ENCODE results near the gene KCNJ9.
A peak's percentile ranks its signal among the peaks of the same experiment; 100 is the strongest.

Gene KCNJ9

DNA sequence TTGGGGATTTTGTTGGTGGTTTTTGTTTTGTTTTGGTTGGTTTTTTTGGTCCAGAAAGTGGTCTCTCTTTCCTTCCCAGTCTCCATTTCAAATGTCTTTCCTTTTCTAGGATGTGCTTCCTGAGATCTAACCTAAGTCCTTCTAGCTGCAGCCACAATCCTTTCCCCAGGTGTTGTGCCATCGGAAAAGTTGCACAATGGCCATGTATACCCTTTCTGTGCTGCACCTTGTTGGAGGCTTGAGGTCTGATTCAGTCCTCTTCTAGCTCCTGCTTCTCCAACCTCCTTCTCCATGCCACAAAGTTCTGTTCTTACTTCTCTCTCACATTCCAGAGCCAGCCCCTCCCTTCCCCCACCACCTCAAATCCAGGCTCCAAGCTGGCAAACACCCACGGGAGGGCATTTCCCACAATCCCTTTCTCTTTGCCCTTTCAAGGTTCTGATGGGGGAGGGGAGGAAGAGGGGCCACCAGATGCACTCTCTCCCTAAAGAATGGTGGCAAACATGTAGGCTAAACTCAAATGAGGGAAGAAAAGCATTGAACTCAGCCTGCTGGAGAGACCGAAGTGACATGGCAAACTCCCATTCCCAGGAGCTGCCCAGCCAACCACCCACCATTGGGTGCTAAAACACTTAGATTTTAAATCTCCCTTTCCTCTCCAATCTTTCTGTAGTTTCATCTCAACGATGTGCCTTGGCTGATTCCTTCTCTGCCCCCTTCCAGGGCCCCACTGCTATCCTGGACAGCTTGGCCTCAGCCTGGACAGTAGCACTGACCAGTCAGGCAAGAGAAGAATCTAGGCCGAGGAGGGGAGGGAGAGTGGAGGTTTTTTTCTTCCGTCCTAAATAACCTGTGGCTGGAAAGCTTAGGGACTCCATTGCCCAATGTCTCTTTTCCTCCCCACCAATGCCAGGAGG, 14.3 kb upstream of the KCNJ9 start:
- no peak for DNase-seq (ENCODE audit: low read depth, low spot score)

DNA sequence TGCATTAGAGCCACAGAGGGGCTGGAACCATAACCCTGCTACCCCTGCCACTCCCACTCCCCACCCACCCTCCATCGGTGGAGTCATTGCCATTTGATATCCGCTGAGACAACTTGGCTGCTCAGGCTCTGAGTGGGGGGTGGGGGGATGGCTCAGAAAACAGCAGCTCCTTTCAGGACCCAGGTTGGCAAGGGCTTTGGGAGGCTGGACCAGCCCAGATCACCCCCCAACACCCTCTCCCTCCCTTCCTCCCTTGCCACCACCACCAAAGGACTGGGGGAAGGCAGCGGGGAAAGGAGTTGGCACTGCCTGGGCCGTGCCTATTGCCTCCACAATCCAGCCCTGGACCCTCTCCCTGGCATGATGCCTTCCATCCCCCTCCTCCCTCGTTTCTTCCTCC, 13.1 kb upstream of the KCNJ9 start:
- no peak for DNase-seq (ENCODE audit: low read depth, low spot score)

DNA sequence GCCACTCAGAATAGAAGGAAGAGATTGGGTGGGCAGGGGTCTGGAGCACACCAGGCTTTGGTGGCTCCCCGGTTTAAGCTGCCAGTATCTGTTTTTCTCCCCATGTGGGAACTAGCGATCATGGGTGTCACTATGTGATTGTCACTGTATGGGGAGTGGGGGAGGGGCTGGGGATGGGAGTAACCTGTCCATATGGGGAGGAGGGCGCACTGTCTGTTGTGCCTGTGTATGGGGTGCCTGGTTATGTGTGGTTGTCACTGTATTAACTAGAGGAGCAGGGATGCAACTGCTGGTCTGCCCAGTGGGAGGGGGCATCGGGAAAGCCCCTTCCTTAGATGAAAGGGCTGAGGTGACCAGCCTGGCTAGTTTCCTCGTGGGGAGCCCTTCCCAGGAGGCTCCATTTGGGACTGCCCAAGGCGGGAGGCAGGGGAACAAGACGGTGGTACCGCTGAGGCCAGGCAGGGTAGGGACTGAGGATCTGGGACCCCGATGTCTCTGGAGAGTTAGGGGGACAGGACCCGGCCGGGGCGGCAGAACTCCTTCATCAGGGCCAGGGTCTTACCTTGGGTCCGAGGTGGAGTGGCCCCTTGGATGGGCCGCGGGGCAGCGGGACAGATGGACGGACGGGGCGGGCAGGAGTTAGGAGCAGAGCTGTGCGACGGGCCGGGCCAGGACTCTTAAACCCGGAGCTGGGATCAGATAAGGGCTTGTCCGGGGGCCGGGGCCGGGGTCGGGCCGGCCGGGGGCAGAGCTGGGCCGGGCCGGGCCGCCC, 11.7 kb upstream of the KCNJ9 start, which contains the start of gene KCNJ10:
TSS of gene KCNJ10 (minus strand) at position 701 of the 772 bp plus-strand sequence. CDS start 27,628 bp downstream, outside the sequence.
- DNase-seq (ENCODE audit: low read depth, low spot score), result no peak

DNA sequence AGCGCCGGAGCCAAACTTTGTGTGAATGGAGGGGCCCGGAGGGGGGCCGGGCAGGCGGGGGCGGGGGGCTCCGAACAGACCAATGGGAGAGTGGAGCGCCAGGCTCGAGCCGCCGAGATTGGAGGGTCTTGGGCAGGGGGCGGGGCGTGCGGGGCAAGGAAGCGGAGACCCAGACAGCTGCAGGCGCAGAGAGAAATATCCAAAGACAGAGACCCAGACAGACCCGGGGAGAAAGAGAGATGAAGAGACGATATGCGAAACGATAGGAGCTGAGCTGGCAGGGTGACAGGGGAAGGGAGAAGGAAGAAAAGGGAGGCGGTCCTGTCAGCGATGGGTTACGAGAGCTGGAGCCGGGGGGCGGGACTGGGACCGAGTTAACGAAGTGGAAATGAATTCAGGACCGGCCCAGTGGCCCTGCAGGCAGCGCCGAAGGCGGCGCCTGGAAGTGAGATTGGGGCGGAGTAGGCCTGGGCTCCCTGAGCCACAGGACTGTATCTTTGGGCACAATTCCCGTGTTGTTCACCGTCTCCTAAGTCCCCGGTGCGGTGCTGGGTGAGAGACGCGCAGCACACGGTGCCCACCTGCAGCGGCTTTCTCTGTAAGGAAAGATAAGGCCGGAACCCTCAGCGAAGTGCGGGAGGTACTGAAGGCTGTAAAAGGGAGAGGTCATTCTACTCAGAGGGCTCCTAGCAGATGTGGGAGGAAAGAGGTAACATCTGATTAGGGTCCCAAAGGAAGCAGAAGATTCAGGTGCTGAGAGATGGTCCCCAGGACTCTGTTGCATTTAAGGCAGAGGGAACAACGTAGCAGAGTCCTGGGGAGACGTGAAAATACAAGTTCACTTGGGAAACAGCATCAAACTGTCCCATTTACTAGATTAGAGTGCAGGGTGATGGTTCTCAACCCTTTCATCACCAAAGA, 10.8 kb upstream of the KCNJ9 start:
- DNase-seq (ENCODE audit: low read depth, low spot score), result peak; percentile 20

DNA sequence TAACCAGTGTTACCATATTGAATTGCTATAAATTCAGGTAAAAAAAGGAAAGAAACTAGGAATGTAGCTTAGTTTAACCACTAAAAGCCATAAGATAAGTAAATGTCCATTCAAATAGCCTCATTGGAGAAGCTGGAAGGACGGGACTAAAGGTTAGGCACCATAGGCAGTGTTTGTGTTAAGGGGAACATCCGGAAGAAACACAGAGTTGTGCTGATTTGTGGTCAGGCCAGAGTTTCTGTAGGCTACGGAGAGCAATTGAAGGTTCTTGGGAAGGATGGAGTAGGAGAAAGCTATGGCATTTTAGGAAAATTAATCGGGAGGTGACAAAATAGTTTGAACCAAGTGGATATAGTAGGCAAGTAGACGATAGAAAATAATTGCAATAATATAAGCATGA, 10.0 kb upstream of the KCNJ9 start:
- DNase-seq (ENCODE audit: low read depth, low spot score), result no peak

DNA sequence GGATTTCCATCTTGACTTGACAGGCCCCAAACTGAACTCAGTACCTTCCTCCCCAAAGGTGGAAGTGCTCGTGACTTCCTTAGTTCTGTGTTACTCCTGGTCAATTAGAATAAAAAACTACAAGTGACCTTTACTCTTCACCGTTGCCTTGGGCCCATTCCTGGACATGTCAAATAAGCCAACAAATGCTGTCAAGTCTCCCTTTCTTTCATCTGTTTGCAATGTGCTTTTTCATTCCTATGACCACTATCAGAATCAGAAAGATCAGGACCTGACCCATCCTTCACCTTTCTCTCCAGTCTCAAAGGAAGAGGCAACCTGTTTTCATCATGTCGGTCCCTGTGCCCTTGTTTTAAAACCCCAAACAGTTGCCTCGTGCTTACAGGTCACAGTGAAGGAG, 6.5 kb upstream of the KCNJ9 start:
- no peak for DNase-seq (ENCODE audit: low read depth, low spot score)

DNA sequence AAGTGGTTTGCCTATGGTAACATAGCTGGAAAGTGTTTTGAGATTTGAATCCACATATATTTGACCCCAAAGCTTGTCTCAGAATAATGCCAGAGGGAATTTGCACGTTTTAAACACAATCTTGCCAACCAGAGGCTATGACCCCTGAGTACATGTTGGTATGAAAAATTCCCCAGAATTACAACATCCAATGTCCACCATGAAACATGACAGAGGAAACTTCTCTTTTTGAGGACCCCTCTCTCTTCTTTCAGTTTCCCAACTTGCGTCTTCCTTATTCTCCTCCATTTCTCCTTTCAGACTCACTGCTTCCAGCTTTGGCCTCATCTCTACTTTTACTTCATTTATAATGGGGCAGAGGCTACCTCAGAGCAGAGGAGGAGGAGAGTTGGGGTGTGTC, 5.5 kb upstream of the KCNJ9 start:
- DNase-seq (ENCODE audit: low read depth, low spot score), result no peak

DNA sequence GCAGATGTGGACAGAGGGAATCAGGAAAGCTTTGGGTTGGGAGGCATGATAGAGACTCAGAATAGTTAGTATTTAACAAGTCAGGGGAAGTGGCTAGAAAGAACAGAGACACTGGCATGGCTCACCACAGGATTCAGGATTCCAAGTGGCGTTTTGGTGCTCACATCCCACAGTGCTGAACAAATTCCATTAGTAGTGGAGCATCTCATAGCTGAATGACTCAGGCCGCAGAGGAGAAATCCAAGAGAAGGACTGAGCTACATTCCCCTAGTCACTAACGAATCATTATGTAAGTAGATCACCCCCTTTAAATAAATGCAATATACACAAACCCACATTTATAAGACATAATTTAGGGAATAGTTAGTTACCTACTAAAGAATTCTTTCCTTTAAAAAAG, 5.0 kb upstream of the KCNJ9 start:
- no peak for DNase-seq (ENCODE audit: low read depth, low spot score)

DNA sequence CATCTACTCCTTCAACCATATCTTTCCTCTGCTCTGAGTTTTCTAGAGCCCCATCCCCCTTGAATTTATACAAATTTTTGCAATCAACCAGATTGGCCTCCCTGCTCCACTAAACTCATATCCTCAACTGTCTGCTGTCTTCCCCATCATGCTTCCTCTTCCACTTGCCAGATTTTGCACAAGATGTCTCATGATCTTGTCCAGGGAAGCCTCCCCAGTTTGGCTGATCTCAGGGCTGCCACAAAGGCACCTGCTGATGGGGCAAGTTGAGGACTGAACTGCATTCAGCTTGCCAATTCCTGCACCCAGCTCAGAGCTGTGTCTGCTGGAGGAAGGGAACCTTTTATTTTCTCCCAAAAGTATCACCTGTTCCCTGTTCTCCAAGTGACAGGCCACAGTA, 3.9 kb upstream of the KCNJ9 start:
- no peak for DNase-seq (ENCODE audit: low read depth, low spot score)

DNA sequence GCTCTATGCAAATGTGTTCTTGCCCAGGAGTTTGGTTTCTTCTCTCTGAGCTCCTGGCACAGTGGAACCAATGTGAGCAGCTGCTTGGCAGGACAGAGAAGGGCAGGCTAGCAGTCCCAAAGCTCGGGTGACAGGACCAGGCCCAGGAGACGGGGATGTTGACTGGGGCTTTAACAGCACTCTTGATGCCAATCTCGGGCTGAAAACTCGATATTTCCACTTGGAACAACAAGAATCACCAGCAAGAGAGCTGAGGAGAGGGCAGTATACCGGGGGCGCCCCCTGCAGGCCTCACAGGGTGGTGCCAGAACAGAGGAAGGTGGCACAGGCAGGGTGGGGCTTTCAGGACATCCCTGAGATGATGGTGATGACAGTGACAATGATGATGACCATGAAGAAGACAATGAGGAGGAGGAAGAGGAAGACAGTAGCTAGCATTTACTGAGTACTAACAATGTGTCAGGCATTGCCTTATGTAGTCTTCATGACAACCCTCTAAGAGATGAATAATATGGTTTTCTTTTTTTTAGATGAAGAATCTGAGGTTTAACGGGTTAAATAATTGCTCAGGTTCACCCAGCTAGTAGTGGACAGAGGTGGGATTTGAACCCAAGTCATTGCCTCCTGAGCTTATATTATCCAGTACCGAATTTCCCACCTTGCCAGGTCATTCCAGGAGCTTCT, 2.7 kb upstream of the KCNJ9 start:
- DNase-seq (ENCODE audit: low read depth, low spot score), result no peak

DNA sequence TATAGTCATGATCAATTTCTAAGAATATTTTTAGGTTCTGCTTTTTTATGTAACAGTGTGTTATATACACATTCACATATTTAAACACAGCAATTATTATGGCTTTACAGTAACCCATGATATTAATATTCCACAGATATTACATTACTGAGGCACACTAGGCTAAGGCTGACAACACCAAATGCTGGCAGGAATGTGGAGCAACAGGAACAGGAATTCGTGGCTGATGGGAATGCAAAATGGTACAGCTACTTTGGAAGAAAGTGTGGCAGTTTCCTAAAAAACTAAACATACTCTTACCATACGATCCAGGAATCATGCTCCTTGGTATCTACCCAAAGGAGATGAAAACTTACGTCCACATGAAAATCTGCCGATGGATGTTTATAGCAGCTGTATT, 1.9 kb upstream of the KCNJ9 start:
- DNase-seq (ENCODE audit: low read depth, low spot score), result no peak

DNA sequence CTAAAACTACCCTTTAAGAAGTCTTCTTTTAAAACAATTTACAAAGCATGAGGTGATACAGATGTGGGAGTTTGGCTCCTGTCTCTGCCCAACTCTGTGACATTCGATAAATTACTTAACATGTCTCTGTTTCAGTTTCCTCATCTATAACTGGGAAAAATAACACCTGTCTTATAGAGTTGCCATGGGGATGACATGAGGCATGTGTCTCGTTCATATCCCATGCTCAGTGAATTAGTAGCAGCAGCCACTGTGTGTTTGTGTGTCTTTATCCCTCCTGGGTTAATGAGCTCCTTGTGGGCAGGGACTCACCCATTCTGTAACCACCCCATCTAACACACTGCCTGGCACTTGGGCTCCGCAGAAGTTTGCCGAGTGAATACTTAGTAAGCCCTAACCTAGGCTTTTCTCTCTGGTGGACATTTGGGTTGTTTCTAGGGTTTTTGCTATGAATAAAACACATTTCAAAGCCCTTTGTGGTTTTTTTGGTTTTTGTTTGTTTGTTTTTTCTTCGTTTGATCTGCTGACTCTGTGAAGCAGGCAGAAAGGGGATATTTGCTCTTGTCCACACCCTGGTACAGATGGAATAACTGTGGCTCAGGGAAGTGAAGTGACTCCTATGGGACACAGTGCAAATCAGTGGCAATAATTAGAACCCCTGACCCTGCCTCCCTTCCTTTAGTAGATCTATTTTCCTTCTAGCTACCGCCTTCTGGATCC, 797 bp upstream of the KCNJ9 start:
- DNase-seq (ENCODE audit: low read depth, low spot score), result no peak

DNA sequence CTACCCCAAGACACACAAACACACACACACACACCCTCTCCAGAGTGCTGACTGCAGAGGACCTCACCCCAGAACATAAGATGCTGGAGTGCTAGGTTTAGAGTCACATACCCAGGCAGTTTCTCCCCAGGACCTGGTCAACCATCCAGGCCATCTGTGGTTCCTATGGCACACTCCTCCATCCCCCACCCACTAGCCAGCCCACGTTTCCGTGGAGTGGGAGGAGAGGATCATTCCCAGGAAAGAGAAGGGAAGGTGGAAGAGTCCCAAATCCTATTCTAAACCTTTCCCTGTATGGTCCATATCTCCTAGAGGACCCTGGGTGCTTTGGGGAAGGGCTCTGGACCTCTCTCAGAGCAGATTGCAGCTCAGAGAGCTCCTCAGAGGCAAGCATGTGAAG, 1.1 kb downstream of the KCNJ9 start:
- no peak for DNase-seq (ENCODE audit: low read depth, low spot score)

DNA sequence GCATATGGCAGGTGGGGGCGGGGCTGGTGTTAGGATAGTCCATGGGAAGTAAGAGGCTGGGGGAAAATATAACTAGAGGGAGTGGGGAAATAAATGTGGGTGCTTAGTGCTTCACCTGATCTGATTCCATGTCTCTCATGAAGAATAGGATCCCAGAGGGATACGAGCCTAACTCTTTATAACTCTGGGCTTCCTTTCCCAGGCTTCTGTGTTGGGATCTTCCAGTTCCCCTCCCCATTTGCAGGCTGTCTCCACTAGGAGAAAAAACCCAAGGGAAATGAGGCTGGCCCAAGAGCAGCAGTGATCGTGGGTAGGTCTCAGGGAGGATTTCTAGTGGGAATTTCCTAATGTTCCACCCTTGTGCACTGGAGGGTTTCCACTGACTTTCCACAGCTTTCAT, 1.6 kb downstream of the KCNJ9 start:
- no peak for DNase-seq (ENCODE audit: low read depth, low spot score)

DNA sequence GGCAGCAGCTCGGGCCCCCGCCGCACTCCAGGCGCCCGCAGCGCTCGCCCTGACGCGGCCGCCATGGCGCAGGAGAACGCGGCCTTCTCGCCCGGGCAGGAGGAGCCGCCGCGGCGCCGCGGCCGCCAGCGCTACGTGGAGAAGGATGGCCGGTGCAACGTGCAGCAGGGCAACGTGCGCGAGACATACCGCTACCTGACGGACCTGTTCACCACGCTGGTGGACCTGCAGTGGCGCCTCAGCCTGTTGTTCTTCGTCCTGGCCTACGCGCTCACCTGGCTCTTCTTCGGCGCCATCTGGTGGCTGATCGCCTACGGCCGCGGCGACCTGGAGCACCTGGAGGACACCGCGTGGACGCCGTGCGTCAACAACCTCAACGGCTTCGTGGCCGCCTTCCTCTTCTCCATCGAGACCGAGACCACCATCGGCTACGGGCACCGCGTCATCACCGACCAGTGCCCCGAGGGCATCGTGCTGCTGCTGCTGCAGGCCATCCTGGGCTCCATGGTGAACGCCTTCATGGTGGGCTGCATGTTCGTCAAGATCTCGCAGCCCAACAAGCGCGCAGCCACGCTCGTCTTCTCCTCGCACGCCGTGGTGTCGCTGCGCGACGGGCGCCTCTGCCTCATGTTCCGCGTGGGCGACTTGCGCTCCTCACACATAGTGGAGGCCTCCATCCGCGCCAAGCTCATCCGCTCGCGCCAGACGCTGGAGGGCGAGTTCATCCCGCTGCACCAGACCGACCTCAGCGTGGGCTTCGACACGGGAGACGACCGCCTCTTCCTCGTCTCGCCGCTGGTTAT, 2.8 kb downstream of the KCNJ9 start:
- DNase-seq (ENCODE audit: low read depth, low spot score), result peak; percentile 52

DNA sequence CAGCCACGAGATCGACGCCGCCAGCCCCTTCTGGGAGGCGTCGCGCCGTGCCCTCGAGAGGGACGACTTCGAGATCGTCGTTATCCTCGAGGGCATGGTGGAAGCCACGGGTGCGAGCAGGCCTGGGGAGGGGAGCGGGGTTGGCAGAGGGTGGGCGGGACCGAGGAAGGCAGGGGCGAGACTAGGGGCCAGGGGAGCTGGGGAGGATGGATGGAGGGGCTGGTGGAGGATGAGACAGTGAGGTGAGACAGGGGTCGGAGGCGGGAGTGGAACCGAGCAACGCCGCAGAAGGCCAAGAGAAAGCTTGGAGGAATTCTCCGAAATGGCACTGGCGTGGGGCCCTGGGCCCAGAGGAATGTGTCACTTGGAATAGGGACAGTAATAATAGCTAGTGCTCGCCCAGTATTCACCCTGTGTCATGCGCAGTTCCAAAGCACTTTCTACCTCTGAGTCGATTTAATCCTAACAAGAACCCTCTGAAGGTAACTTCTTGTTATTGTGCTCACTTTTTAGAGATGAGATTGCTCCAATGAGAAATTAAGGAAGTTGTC, 3.5 kb downstream of the KCNJ9 start:
- DNase-seq (ENCODE audit: low read depth, low spot score), result no peak

DNA sequence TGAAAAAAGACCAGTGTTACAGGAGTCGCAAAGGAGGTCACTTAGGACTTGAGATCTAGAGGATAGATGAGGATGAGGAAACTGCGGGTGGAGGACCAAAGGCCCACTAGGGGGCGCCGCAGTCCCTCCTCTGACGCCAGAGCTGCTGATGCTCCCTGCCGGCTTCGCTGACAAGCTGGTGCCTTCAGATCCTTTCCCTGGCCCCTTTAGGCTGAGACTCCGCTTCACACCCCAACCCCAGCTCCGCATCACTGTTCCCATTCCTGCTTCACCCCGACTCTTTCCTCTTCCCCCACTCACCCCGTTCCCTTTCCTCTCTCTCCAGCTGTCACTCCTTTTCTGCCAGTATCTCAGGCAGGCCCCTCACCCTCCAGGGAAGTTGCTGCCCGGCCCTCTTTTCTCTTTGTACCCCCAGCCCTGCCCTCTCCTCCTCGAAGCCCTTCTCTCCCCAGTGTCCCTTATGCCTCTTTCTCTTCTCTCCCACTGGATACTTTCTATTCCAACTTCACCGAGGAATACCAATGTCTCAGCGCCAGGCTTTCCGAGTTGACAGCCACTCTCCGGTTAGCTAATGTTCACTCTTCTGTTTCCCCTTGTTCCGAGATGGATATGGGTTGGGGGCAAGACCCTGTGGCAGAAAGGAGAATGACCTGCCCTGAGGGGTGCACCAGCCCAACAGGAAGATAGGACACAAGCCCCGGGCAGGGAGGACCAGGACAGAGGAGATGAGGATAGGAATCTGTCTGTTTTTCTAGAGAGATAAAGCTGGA, 4.5 kb downstream of the KCNJ9 start:
- peak; percentile 51 for DNase-seq (ENCODE audit: low read depth, low spot score)

DNA sequence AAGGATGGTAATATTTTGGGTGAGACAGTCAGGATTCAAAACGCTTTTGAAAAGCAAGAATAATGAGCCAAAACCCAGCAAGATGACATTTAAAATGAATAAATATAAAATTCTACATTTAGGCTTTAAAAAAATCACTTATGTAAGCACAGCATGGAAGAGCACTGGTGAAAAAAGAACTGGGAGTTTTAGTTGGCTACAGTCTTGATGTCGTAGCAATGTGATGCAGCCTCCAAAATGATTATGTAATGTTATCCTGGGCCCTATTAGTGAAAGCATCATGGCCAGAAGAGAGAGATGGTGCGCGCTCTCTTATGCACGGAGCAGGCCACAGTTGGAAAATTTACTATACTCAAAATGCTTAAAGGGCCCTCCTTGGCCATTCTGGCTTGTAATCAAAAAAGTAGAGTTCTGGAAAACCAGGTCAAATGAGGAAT, 5.1 kb downstream of the KCNJ9 start:
- no peak for DNase-seq (ENCODE audit: low read depth, low spot score)

Measured in activated CD4-positive, CD25-positive, alpha-beta regulatory T cell treated with anti-CD3 and anti-CD28 coated beads, Interleukin-2, amount 50 U/mL, for 16 hours (primary cell).